RPMI8226 (cell line): Measurements from ENCODE around the gene GABRB1.
A peak's percentile ranks its signal among the peaks of the same experiment; 100 is the strongest.

Experiments
- DNase-seq: peaks from one replicate; pipeline ENCODE4 v3.0.0-alpha.2; 2015

Gene GABRB1

GRCh38 chr4:47410271-47410670 is 378.9 kb downstream of the GABRB1 start:
- DNase-seq, result no peak

- DNase-seq, result no peak
Measured at GRCh38 chr4:47413521-47413920, 382.2 kb downstream of the GABRB1 start.

- no peak for DNase-seq
Measured at GRCh38 chr4:47415719-47416118, 384.4 kb downstream of the GABRB1 start.

- no peak for DNase-seq
Measured at GRCh38 chr4:47418147-47418546, 386.8 kb downstream of the GABRB1 start.

- DNase-seq, result no peak
Measured at GRCh38 chr4:47419296-47419695, 387.9 kb downstream of the GABRB1 start.

GRCh38 chr4:47425628-47426027 is 394.3 kb downstream of the GABRB1 start:
- DNase-seq, result no peak

GRCh38 chr4:47427935-47428334 is 396.6 kb downstream of the GABRB1 start:
- no peak for DNase-seq

GRCh38 chr4:47432749-47433148 is 401.4 kb downstream of the GABRB1 start:
- DNase-seq, result no peak

GRCh38 chr4:47434931-47435330 is 403.6 kb downstream of the GABRB1 start:
- no peak for DNase-seq

- peak; percentile 21 for DNase-seq
Measured at GRCh38 chr4:47442980-47443379, 411.6 kb downstream of the GABRB1 start.

GRCh38 chr4:47444031-47444430 is 412.7 kb downstream of the GABRB1 start:
- DNase-seq, result no peak

- no peak for DNase-seq
Measured at GRCh38 chr4:47451657-47452056, 420.3 kb downstream of the GABRB1 start.

- DNase-seq, result peak; percentile 5
Measured at GRCh38 chr4:47462799-47463234, 431.4 kb downstream of the GABRB1 start.

- peak; percentile 94 for DNase-seq
Measured at GRCh38 chr4:47463235-47463956, 432.0 kb downstream of the GABRB1 start, which contains the start of gene COMMD8. COMMD8 (minus strand) TSS chr4:47463702; CDS start chr4:47463651, 51 bp downstream.

- no peak for DNase-seq
Measured at GRCh38 chr4:47465004-47465403, 433.6 kb downstream of the GABRB1 start.

- DNase-seq, result no peak
Measured at GRCh38 chr4:47466056-47466785, 434.9 kb downstream of the GABRB1 start.

GRCh38 chr4:47468706-47469365 is 437.5 kb downstream of the GABRB1 start:
- DNase-seq, result no peak

GRCh38 chr4:47469951-47470350 is 438.6 kb downstream of the GABRB1 start:
- no peak for DNase-seq

- DNase-seq, result no peak
Measured at GRCh38 chr4:47471064-47471463, 439.7 kb downstream of the GABRB1 start.

- no peak for DNase-seq
Measured at GRCh38 chr4:47471591-47471990, 440.2 kb downstream of the GABRB1 start.

GRCh38 chr4:47473141-47473750 is 441.9 kb downstream of the GABRB1 start:
- no peak for DNase-seq

GRCh38 chr4:47474799-47475198 is 443.4 kb downstream of the GABRB1 start:
- no peak for DNase-seq

GRCh38 chr4:47475411-47475810 is 444.0 kb downstream of the GABRB1 start:
- no peak for DNase-seq
